ENCODE results near the gene MAN1C1.

The MAN1C1 gene

GRCh38 chr1:25768999-25769398 is 152.4 kb downstream of the MAN1C1 start:
- FAIRE-seq: no peak

- FAIRE-seq: no peak
These were observed 153.2 kb downstream of the MAN1C1 start for GRCh38 chr1:25769625-25770383.

- no peak for FAIRE-seq
These were observed 154.1 kb downstream of the MAN1C1 start for GRCh38 chr1:25770541-25771220.

- peak; percentile 38 for FAIRE-seq
These were observed 154.9 kb downstream of the MAN1C1 start for GRCh38 chr1:25771221-25772114.

- no peak for FAIRE-seq
These were observed 155.6 kb downstream of the MAN1C1 start for GRCh38 chr1:25772164-25772563.

- FAIRE-seq: no peak
These were observed 156.2 kb downstream of the MAN1C1 start for GRCh38 chr1:25772692-25773245.

GRCh38 chr1:25773441-25774125 is 157.0 kb downstream of the MAN1C1 start:
- FAIRE-seq: peak; percentile 82

- no peak for FAIRE-seq
These were observed 157.7 kb downstream of the MAN1C1 start for GRCh38 chr1:25774206-25774803.

GRCh38 chr1:25774921-25775771 is 158.6 kb downstream of the MAN1C1 start:
- FAIRE-seq: no peak

- no peak for FAIRE-seq
These were observed 162.8 kb downstream of the MAN1C1 start for GRCh38 chr1:25779388-25779787.

GRCh38 chr1:25779894-25780293 is 163.3 kb downstream of the MAN1C1 start:
- no peak for FAIRE-seq

GRCh38 chr1:25780318-25781129 is 163.9 kb downstream of the MAN1C1 start:
- no peak for FAIRE-seq

- FAIRE-seq: no peak
These were observed 164.5 kb downstream of the MAN1C1 start for GRCh38 chr1:25781130-25781433.

- FAIRE-seq: no peak
These were observed 166.1 kb downstream of the MAN1C1 start for GRCh38 chr1:25782608-25783201.

- FAIRE-seq: no peak
These were observed 168.0 kb downstream of the MAN1C1 start for GRCh38 chr1:25784575-25785051.

GRCh38 chr1:25785333-25786067 is 168.9 kb downstream of the MAN1C1 start:
- FAIRE-seq: no peak

- no peak for FAIRE-seq
These were observed 170.5 kb downstream of the MAN1C1 start for GRCh38 chr1:25786887-25787759.

- no peak for FAIRE-seq
These were observed 171.2 kb downstream of the MAN1C1 start for GRCh38 chr1:25787760-25788166.
